DND-41 (cell line): ENCODE measurements around the gene WFDC5.

ENCODE experiments used
- EZH2 ChIP-seq: IDR thresholded peaks from 3 replicates; pipeline ENCODE4 v1.6.1; 2012; ENCODE audit warnings: borderline replicate concordance, low read depth, mild to moderate bottlenecking, moderate library complexity, low read length, inconsistent platforms; ENCODE audit not compliant: severe bottlenecking
- TF ChIP-seq, protein P1 (sequence below): IDR thresholded peaks from 2 replicates; pipeline ENCODE4 v1.5.1; 2012; ENCODE audit warnings: borderline replicate concordance, low read length, moderate library complexity, mild to moderate bottlenecking; ENCODE audit not compliant: poor library complexity, severe bottlenecking; ENCODE audit errors: extremely low read depth

DNA sequence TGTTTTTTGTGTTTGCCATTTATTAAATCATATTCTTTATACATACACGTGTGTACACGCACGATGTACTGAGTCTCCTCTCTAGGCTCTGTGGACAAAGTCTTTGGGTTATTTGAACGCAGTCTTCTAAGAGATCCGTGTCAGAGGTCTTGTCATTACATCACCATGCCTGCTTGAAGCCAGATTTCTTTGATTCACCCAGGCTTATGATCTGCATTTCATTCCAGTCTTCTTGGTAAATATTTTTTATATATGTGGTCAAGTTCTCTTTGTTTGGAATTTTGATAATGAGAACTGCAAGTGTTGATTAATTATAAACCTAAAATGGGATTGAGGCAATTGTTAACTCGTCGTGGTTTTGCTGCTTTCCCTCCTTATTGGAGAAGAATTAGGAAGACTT, 48.6 kb downstream of the WFDC5 start:
- TF ChIP-seq EZH2, result no peak
- TF ChIP-seq, protein P1, sequence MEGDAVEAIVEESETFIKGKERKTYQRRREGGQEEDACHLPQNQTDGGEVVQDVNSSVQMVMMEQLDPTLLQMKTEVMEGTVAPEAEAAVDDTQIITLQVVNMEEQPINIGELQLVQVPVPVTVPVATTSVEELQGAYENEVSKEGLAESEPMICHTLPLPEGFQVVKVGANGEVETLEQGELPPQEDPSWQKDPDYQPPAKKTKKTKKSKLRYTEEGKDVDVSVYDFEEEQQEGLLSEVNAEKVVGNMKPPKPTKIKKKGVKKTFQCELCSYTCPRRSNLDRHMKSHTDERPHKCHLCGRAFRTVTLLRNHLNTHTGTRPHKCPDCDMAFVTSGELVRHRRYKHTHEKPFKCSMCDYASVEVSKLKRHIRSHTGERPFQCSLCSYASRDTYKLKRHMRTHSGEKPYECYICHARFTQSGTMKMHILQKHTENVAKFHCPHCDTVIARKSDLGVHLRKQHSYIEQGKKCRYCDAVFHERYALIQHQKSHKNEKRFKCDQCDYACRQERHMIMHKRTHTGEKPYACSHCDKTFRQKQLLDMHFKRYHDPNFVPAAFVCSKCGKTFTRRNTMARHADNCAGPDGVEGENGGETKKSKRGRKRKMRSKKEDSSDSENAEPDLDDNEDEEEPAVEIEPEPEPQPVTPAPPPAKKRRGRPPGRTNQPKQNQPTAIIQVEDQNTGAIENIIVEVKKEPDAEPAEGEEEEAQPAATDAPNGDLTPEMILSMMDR, result no peak
